Gastroesophageal sphincter (tissue), 3 donors: ENCODE data around the gene ACHE.

Experiments used
- CTCF ChIP-seq, 4 experiments: fragments of 200-600 bp in 2 of 4; fragments of 450-650 bp in 2 of 4; sonication (generic) in 1 of 4; IDR thresholded peaks; one replicate each; pipeline ENCODE4 v1.5.1; 2017 to 2019; ENCODE audit warnings: antibody characterized with exemption in 4 of 4, mild to moderate bottlenecking in 2 of 4, moderate library complexity in 2 of 4
- POLR2A ChIP-seq, 2 donors: fragments of 450-650 bp; IDR thresholded peaks; one replicate each; pipeline ENCODE4 v1.6.1; 2017; ENCODE audit warnings: antibody characterized with exemption in 2 of 2, mild to moderate bottlenecking in 2 of 2, moderate library complexity in 1 of 2
- POLR2AphosphoS5 ChIP-seq: sonication (generic); formaldehyde crosslinking; IDR thresholded peaks from one replicate; pipeline ENCODE4 v1.6.1; 2017; ENCODE audit warnings: antibody characterized with exemption

DNA sequence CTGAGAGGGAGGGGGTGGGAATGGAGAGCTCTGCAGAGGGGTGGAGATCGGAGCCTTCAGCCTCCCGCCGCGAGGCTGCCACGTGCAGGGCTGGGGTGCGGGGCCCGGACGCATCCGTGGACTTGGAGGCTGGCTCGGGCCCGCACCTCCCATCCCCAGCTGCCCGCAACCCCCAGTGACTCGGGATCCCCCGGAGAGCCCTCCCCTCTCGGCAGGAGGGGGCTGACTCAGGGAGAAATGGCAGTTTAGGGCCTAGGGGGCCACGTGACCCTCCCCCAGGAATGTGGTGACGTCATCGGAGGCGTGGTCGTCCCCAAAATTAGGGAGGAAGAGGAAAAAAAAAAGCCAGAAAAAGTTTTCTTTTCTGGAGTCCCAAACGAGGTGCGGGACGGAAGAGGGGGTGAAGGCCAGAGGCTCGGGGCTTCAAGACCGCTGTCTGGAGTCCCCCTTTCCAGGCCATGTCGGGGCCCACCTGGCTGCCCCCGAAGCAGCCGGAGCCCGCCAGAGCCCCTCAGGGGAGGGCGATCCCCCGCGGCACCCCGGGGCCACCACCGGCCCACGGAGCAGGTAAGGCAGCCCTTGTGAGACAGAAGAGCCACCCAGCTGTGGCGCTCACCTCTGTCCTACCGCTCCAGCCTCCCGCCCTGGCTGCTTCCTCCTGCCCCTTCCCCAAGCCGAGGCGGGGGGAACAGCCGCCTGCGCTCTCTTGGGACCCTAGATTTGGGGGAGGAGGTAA, 28.5 kb downstream of the ACHE start, which contains the start of gene TRIP6:
- TF ChIP-seq POLR2AphosphoS5 (peak; percentile 72), CTCF (IDR thresholded peaks at IDR 0.05) (no peak), POLR2A (IDR thresholded peaks at IDR 0.05) (peak in 1 of 2 donors; percentile 37)
